Fibroblast of lung (primary cell): ENCODE data around the gene GABRR2. TPM values are rescaled to one million over a fixed set of nuclear protein-coding genes. Genes with fewer than 3 reads are reported as not detected.

ENCODE experiments used
- DNase-seq, 2 donors: peaks; one replicate each; pipeline versions ENCODE4 v3.0.0 to v3.0.0-alpha.2; 2010; ENCODE audit warnings: low read depth in 2 of 2
- H2AFZ ChIP-seq: 2 replicates; pipeline ENCODE4 v1.5.1; 2012; ENCODE audit warnings: low read length, control low read depth, inconsistent platforms
- H3K27ac ChIP-seq: 2 replicates; pipeline ENCODE4 v1.5.1; 2011; ENCODE audit warnings: low read length, control low read depth; ENCODE audit not compliant: insufficient read depth
- H3K27me3 ChIP-seq: 2 replicates; pipeline ENCODE4 v1.5.1; 2011; ENCODE audit warnings: mild to moderate bottlenecking, low read length; ENCODE audit not compliant: control insufficient read depth, insufficient read depth
- H3K36me3 ChIP-seq: 2 replicates; pipeline ENCODE4 v1.5.1; 2011; ENCODE audit warnings: low read length; ENCODE audit not compliant: control insufficient read depth, insufficient read depth
- H3K4me1 ChIP-seq: 2 replicates; pipeline ENCODE4 v1.5.1; 2011; ENCODE audit warnings: low read length; ENCODE audit not compliant: control insufficient read depth, insufficient read depth; ENCODE audit errors: extremely low read depth
- H3K4me2 ChIP-seq: 2 replicates; pipeline ENCODE4 v1.5.1; 2011; ENCODE audit warnings: low read length, control low read depth; ENCODE audit not compliant: insufficient read depth; ENCODE audit errors: extremely low read depth
- H3K4me3 ChIP-seq, 4 experiments: fragments of 200-600 bp in 1 of 4; sonication (generic) in 1 of 4; replicated peaks in 1 of 4; 2 replicates each; pipeline ENCODE4 v1.5.1; 2011 to 2016; ENCODE audit warnings: low read length in 4 of 4, low read depth in 3 of 4, mild to moderate bottlenecking in 3 of 4, control low read depth in 2 of 4, inconsistent platforms in 1 of 4, mixed read lengths in 1 of 4; ENCODE audit not compliant: insufficient read depth in 1 of 4; ENCODE audit errors: control extremely low read depth in 1 of 4
- H3K79me2 ChIP-seq: 2 replicates; pipeline ENCODE4 v1.5.1; 2012; ENCODE audit warnings: mild to moderate bottlenecking, low read length, inconsistent platforms; ENCODE audit not compliant: control insufficient read depth, insufficient read depth
- H3K9ac ChIP-seq: 2 replicates; pipeline ENCODE4 v1.5.1; 2011; ENCODE audit warnings: mild to moderate bottlenecking, low read length, control low read depth; ENCODE audit not compliant: insufficient read depth
- H3K9me3 ChIP-seq: 2 replicates; pipeline ENCODE4 v1.5.1; 2012; ENCODE audit warnings: low read depth, low read length; ENCODE audit not compliant: control insufficient read depth, insufficient read depth
- H4K20me1 ChIP-seq: 2 replicates; pipeline ENCODE4 v1.5.1; 2011; ENCODE audit warnings: low read length; ENCODE audit not compliant: control insufficient read depth, insufficient read depth; ENCODE audit errors: extremely low read depth
- EZH2 ChIP-seq: IDR thresholded peaks from 2 replicates; pipeline ENCODE4 v1.5.1; 2012; ENCODE audit warnings: low read length, control low read depth, mild to moderate bottlenecking; ENCODE audit errors: missing control alignments
- polyA plus RNA-seq, 2 donors: library from polyadenylated mRNA; depleted of rRNA in 1 of 2; stranded (reverse) in 1 of 2; unstranded in 1 of 2; fragments of >200 nt; gene quantifications; 2 replicates each; pipeline ENCODE4 v1.2.1, GENCODE V29; 2011 to 2012; ENCODE audit warnings: missing spikeins in 1 of 2
- total RNA-seq: library from RNA; depleted of rRNA; stranded (reverse); fragments of >200 nt; gene quantifications from 2 replicates; pipeline ENCODE4 v1.2.1, GENCODE V29; 2014
- TF ChIP-seq, protein P1 (sequence below), 2 donors: IDR thresholded peaks in 1 of 2; conservative IDR thresholded peaks in 1 of 2; 1 replicate in 1 of 2; 2 replicates in 1 of 2; pipeline ENCODE4 v1.5.1; 2011 to 2012; ENCODE audit warnings: low read length in 2 of 2, control low read depth in 1 of 2, inconsistent platforms in 1 of 2, low read depth in 1 of 2, mild to moderate bottlenecking in 1 of 2

GABRR2 gene
- total and polyA plus RNA-seq, 2 donors (not counting 1 experiment from before 2014, with no cell fraction given) = 0.05 to 0.17 TPM

GRCh38 chr6:89291256-89291819 lies 23.8 kb downstream of the GABRR2 start:
- Histone ChIP-seq H3K4me2 (no peak overlapping the region), H3K79me2 (no peaks in the 10 kb centered on the region), H3K9ac (no peak overlapping the region), H4K20me1 (no peaks in the 10 kb centered on the region), H3K4me1 (no peaks in the 10 kb centered on the region), H3K27me3 (peaks cover 9% of the 10 kb centered on the region), H3K9me3 (no peaks in the 10 kb centered on the region), H3K36me3 (no peaks in the 10 kb centered on the region), H3K27ac (no peak overlapping the region), H3K4me3 (no peak overlapping the region), H2AFZ (no peak overlapping the region)
- TF ChIP-seq, protein P1, sequence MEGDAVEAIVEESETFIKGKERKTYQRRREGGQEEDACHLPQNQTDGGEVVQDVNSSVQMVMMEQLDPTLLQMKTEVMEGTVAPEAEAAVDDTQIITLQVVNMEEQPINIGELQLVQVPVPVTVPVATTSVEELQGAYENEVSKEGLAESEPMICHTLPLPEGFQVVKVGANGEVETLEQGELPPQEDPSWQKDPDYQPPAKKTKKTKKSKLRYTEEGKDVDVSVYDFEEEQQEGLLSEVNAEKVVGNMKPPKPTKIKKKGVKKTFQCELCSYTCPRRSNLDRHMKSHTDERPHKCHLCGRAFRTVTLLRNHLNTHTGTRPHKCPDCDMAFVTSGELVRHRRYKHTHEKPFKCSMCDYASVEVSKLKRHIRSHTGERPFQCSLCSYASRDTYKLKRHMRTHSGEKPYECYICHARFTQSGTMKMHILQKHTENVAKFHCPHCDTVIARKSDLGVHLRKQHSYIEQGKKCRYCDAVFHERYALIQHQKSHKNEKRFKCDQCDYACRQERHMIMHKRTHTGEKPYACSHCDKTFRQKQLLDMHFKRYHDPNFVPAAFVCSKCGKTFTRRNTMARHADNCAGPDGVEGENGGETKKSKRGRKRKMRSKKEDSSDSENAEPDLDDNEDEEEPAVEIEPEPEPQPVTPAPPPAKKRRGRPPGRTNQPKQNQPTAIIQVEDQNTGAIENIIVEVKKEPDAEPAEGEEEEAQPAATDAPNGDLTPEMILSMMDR (conservative IDR thresholded peaks at IDR 0.05 in 1 of 2, IDR thresholded peaks at IDR 0.05 in 1 of 2; ENCODE audit: low read depth in 1 of 2, low read length in 2 of 2) = no peak
- no peak for TF ChIP-seq EZH2
- no peak for DNase-seq

GRCh38 chr6:89290401-89291155 lies 24.5 kb downstream of the GABRR2 start:
- Histone ChIP-seq H3K79me2 (no peaks in the 10 kb centered on the region), H3K4me2 (no peak overlapping the region), H3K9me3 (no peaks in the 10 kb centered on the region), H3K27ac (no peak overlapping the region), H4K20me1 (no peaks in the 10 kb centered on the region), H3K36me3 (no peaks in the 10 kb centered on the region), H3K4me3 (no peak overlapping the region), H3K4me1 (no peaks in the 10 kb centered on the region), H2AFZ (no peak overlapping the region), H3K9ac (no peak overlapping the region), H3K27me3 (peaks cover 4% of the 10 kb centered on the region)
- DNase-seq = no peak
- TF ChIP-seq, protein P1 (conservative IDR thresholded peaks at IDR 0.05 in 1 of 2, IDR thresholded peaks at IDR 0.05 in 1 of 2; ENCODE audit: low read depth in 1 of 2, low read length in 2 of 2) = no peak
- no peak for TF ChIP-seq EZH2

DNA sequence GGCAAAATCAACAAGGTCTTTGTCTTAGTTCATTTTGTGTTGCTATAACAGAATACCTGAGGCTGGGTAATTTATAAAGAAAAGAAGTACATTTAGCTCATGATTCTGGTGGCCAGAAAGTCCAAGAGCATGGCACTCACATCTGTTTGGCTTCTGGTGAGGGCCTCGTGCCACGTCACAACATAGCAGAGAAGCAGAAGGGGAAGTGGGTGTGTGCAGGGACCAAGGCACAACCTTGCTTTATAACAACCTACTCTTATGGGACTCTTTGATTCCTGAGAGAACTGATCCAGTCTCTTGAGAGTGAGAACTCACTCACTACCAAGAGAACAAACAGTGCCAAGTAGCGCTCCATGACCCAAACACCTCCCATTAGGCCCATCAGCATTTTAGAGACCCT lies 25.4 kb downstream of the GABRR2 start:
- Histone ChIP-seq H3K27ac (no peak overlapping the region), H3K36me3 (no peaks in the 10 kb centered on the region), H2AFZ (no peak overlapping the region), H3K9me3 (no peaks in the 10 kb centered on the region), H3K9ac (no peak overlapping the region), H3K27me3 (peaks cover 6% of the 10 kb centered on the region), H3K4me2 (no peak overlapping the region), H3K4me3 (no peak overlapping the region), H4K20me1 (no peaks in the 10 kb centered on the region), H3K4me1 (no peaks in the 10 kb centered on the region), H3K79me2 (no peaks in the 10 kb centered on the region)
- TF ChIP-seq EZH2 = no peak
- TF ChIP-seq, protein P1 (conservative IDR thresholded peaks at IDR 0.05 in 1 of 2, IDR thresholded peaks at IDR 0.05 in 1 of 2; ENCODE audit: low read depth in 1 of 2, low read length in 2 of 2) = no peak
- no peak for DNase-seq
